ENCODE data around the gene OS9.

OS9 gene

DNA sequence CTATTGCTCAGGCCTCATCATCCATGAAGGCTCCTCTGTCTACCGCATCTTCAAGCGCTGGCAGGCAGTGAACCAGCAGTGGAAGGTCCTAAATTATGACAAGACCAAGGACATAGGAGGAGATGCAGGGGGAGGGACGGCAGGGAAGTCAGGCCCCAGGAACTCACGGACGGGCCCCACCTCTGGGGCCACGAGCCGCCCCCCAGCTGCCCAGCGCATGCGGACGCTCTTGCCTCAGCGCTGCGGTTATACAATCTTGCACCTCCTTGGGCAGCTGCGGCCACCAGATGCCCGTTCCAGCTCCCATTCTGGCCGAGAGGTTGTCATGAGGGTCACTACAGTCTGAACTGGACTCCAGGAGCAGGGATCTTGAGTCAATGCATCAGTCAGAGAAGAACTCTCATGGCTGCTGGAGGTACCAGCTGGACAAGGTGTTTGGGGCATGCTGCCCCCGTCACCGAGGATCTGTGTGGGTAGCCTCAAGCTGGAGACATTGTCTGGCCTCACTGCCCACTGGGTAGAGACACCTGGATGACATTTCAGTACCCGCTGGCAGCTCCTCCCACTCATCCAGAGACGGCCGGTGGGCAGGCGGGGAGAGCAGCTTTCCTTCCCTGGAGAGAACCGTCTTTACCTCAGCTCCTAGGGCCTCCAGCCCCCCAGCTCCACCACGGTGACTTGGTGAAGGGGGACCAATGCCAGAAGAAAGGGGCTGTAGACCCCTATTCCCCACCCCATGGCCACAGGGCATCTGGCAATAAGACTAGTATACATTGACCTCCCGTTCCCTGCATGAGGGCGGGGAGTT lies 64.8 kb downstream of the OS9 start:
- WGBS, 2 experiments: 90 to 93% methylated on average over 25 of the region's 25 CpGs
- Histone ChIP-seq H3K9me3 (ENCODE audit: control insufficient read depth, low read length) (no peaks in the 10 kb centered on the region), H3K4me1 (ENCODE audit: control insufficient read depth, insufficient read depth, low read length) (peaks cover 16% of the 10 kb centered on the region), H3K27me3 (ENCODE audit: control insufficient read depth, insufficient read depth, low read length, poor library complexity, severe bottlenecking) (peaks cover 48% of the 10 kb centered on the region), H3K27ac (ENCODE audit: insufficient read depth, low read depth, low read length, poor library complexity, severe bottlenecking) (no peak overlapping the region), H3K36me3 (ENCODE audit: control insufficient read depth, insufficient read depth, low read length) (no peaks in the 10 kb centered on the region), H3K4me3 (ENCODE audit: insufficient read depth, low read depth, low read length) (no peak overlapping the region)

DNA sequence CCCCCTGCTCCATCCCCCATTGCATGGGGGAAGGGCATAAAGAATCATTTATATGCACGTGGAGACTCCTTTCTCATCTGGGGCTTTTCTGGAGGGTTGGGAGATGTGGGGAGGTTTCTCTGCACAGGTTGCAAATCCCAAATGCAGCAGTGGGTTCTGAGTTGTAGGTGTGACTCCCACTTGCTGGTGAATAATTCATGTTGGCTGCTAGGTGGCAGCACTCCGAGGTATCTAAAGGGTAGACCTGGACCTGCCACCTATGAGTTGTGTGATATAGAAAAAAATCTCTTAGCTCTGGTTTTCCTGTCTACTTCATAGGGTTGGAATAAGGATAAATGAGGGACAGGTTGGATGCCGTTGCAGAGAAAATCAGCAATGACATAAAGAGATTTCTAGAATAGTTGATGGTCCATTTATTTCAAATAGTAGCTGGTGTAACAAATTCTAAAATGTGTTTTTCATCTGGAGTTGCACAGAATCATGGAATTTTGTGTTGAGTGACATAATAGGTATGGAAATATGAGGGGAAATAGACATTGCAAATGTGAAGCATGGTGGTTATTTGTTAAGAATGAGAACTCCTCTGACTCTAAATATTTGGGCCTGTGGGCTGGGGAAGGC lies 65.5 kb downstream of the OS9 start:
- Histone ChIP-seq H3K27me3 (ENCODE audit: control insufficient read depth, insufficient read depth, low read length, poor library complexity, severe bottlenecking) (peaks cover 48% of the 10 kb centered on the region), H3K36me3 (ENCODE audit: control insufficient read depth, insufficient read depth, low read length) (no peaks in the 10 kb centered on the region), H3K27ac (ENCODE audit: insufficient read depth, low read depth, low read length, poor library complexity, severe bottlenecking) (no peak overlapping the region), H3K9me3 (ENCODE audit: control insufficient read depth, low read length) (no peaks in the 10 kb centered on the region), H3K4me1 (ENCODE audit: control insufficient read depth, insufficient read depth, low read length) (peaks cover 9% of the 10 kb centered on the region), H3K4me3 (ENCODE audit: insufficient read depth, low read depth, low read length) (no peak overlapping the region)
- WGBS, 2 experiments: 34 to 39% methylated on average over 3 of the region's 3 CpGs

DNA sequence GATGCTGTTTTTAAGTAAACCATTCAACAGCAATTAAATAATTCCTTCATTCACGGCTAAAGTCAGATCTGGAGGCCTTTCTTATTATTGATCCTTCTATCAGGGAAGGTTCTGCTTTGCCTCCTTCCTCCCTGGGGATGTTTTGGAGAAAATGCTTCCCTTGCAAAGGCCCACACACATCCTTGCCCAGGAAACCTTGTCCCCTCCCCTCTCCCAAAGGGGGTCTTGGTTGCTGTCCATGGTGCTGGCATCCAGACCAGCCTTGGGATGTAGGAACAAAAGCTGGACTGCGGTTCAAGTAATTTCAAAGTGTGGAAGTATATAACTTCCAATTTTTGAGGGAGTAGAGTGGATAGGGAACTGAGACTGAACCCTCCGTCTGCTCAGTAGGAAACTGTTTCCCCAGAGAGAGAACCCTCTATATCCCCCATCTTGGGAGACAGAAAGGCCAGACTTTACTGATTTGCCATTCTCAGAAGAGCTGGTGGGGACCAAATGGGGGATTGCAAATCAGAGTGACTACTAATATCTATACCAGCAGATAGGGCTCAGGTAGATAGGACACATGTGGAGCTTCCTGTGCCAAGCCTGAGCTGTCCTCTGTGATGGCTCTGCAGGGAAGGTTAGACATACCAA lies 66.5 kb downstream of the OS9 start:
- Histone ChIP-seq H3K4me3 (ENCODE audit: insufficient read depth, low read depth, low read length) (no peak overlapping the region), H3K4me1 (ENCODE audit: control insufficient read depth, insufficient read depth, low read length) (peaks cover 9% of the 10 kb centered on the region), H3K27ac (ENCODE audit: insufficient read depth, low read depth, low read length, poor library complexity, severe bottlenecking) (no peak overlapping the region), H3K9me3 (ENCODE audit: control insufficient read depth, low read length) (no peaks in the 10 kb centered on the region), H3K27me3 (ENCODE audit: control insufficient read depth, insufficient read depth, low read length, poor library complexity, severe bottlenecking) (peaks cover 48% of the 10 kb centered on the region), H3K36me3 (ENCODE audit: control insufficient read depth, insufficient read depth, low read length) (no peaks in the 10 kb centered on the region)
- WGBS, 2 experiments: 85% methylated on average over 3 of the region's 3 CpGs

DNA sequence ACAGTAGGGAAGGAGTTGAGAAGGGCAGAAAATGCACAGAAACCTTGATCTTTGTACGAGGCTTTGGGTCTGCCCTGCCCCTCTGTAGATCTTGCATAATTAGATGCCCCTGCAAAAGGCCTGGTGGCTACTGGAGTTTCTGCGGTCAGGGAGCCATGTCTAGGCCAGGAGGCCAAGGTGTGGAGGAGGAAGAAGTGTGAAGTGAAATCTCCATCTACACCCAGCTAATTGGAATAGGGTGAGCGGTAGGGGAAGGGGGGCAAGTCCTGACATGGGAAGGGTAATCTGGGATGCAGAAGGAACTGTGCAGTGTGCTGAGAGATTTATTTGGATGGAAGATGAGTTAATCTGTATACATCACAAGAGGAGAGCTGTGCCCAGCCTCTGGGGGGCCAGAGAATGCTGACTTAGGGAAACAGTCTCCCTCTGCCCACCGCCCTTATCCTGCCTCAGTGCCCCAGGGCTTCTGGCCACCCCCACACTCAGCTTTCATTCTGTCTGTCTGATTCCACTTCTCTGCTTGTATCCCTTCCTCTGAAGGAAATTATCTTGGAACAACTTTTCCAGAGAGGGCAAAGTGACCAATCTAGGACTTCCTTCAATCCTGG lies 67.6 kb downstream of the OS9 start:
- no peaks in the 10 kb centered on the region for H3K9me3 ChIP-seq (ENCODE audit: control insufficient read depth, low read length)
- H3K36me3 ChIP-seq (ENCODE audit: control insufficient read depth, insufficient read depth, low read length): no peaks in the 10 kb centered on the region
- H3K27ac ChIP-seq (ENCODE audit: insufficient read depth, low read depth, low read length, poor library complexity, severe bottlenecking): no peak overlapping the region
- peaks cover 9% of the 10 kb centered on the region for H3K4me1 ChIP-seq (ENCODE audit: control insufficient read depth, insufficient read depth, low read length)
- H3K4me3 ChIP-seq (ENCODE audit: insufficient read depth, low read depth, low read length): no peak overlapping the region
- WGBS, 2 experiments: 90% methylated on average over 4 of the region's 4 CpGs
- peaks cover 48% of the 10 kb centered on the region for H3K27me3 ChIP-seq (ENCODE audit: control insufficient read depth, insufficient read depth, low read length, poor library complexity, severe bottlenecking)

DNA sequence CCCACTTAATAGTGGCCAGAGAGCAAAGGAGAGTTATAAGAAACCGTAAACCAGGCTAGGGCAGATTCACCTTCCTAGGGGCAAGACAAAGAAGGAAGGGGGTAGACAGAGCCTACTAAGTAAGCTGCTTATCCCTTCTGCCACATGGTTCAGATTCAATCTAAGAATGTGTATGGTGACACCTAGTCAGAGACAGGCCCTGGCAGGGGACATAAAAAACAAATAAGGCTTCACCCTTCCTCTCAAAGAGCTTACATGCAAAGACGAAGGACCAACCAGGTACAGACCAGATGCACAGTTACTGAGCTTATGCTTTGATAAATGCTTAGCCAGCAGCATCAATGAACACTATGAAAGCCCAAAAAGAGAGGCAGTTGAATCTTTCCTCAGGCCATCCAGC lies 68.5 kb downstream of the OS9 start:
- H3K9me3 ChIP-seq (ENCODE audit: control insufficient read depth, low read length): no peaks in the 10 kb centered on the region
- H3K4me1 ChIP-seq (ENCODE audit: control insufficient read depth, insufficient read depth, low read length): peaks cover 16% of the 10 kb centered on the region
- 87 to 89% methylated on average over 2 of the region's 2 CpGs for WGBS, 2 experiments
- H3K36me3 ChIP-seq (ENCODE audit: control insufficient read depth, insufficient read depth, low read length): no peaks in the 10 kb centered on the region
- H3K27ac ChIP-seq (ENCODE audit: insufficient read depth, low read depth, low read length, poor library complexity, severe bottlenecking): no peak overlapping the region
- no peak overlapping the region for H3K4me3 ChIP-seq (ENCODE audit: insufficient read depth, low read depth, low read length)
- peaks cover 48% of the 10 kb centered on the region for H3K27me3 ChIP-seq (ENCODE audit: control insufficient read depth, insufficient read depth, low read length, poor library complexity, severe bottlenecking)

DNA sequence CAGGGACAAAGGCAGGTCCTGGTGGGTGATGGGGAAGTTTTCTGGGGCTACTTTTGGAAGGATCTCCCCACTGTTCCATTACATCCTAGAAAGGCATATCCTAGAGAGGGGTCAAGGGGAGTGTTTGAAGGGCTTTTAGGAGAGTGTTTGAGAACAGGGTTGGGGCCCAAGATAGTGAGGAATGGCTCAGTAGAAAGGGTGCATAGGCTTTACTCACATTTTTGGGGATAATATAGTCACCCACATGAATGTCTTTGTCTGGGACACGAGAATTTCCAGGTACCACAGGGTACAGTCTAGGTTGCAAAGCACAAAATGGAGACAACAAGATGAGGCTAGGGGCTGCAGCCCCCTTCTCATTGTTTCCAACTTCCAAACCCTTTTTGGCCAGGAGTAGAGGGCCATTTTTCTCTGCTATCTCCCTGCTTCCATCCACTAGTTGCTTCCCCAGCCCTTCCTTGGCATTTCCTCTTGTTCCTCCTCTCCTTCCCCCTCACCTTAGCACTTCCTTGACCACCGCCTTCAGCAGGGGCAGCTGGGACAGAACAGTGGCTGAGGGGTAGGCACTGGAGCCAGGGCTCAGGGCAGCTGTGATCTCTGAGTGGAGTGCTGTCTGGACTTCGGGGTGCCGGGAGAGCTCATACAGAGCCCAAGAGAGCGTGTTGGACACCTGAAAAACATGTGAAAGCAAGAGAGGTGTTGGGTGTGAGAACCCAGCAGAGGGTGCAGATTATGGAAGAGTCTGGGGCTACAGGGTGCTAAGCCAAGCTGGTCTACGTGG lies 70.1 kb downstream of the OS9 start:
- WGBS, 2 experiments: 79 to 81% methylated on average over 6 of the region's 6 CpGs
- H3K9me3 ChIP-seq (ENCODE audit: control insufficient read depth, low read length): no peaks in the 10 kb centered on the region
- H3K27ac ChIP-seq (ENCODE audit: insufficient read depth, low read depth, low read length, poor library complexity, severe bottlenecking): no peak overlapping the region
- no peaks in the 10 kb centered on the region for H3K36me3 ChIP-seq (ENCODE audit: control insufficient read depth, insufficient read depth, low read length)
- peaks cover 52% of the 10 kb centered on the region for H3K27me3 ChIP-seq (ENCODE audit: control insufficient read depth, insufficient read depth, low read length, poor library complexity, severe bottlenecking)
- no peak overlapping the region for H3K4me3 ChIP-seq (ENCODE audit: insufficient read depth, low read depth, low read length)
- H3K4me1 ChIP-seq (ENCODE audit: control insufficient read depth, insufficient read depth, low read length): peaks cover 16% of the 10 kb centered on the region

DNA sequence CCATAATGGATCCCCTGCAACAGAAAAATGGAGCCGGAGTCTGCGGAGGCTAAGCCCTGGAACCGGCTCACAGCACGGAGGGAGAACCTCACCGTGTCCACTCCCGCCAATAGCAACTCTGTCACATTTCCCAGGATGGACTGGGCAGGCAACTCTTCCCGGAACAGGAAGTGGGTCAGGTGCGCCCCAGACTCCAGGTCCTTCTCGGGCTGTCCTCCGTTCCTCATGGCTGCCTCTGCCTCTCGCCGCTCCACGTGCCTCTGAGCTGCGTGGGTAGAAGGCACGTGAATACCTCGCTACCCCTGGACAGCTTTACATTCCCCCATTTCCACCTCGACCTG lies 70.7 kb downstream of the OS9 start:
- H3K27me3 ChIP-seq (ENCODE audit: control insufficient read depth, insufficient read depth, low read length, poor library complexity, severe bottlenecking): peaks cover 52% of the 10 kb centered on the region
- H3K9me3 ChIP-seq (ENCODE audit: control insufficient read depth, low read length): no peaks in the 10 kb centered on the region
- H3K4me1 ChIP-seq (ENCODE audit: control insufficient read depth, insufficient read depth, low read length): peaks cover 16% of the 10 kb centered on the region
- peak overlapping the region; percentile 14 for H3K4me3 ChIP-seq (ENCODE audit: insufficient read depth, low read depth, low read length)
- no peak overlapping the region for H3K27ac ChIP-seq (ENCODE audit: insufficient read depth, low read depth, low read length, poor library complexity, severe bottlenecking)
- 23% methylated on average over 17 of the region's 17 CpGs for WGBS, 2 experiments
- H3K36me3 ChIP-seq (ENCODE audit: control insufficient read depth, insufficient read depth, low read length): no peaks in the 10 kb centered on the region

DNA sequence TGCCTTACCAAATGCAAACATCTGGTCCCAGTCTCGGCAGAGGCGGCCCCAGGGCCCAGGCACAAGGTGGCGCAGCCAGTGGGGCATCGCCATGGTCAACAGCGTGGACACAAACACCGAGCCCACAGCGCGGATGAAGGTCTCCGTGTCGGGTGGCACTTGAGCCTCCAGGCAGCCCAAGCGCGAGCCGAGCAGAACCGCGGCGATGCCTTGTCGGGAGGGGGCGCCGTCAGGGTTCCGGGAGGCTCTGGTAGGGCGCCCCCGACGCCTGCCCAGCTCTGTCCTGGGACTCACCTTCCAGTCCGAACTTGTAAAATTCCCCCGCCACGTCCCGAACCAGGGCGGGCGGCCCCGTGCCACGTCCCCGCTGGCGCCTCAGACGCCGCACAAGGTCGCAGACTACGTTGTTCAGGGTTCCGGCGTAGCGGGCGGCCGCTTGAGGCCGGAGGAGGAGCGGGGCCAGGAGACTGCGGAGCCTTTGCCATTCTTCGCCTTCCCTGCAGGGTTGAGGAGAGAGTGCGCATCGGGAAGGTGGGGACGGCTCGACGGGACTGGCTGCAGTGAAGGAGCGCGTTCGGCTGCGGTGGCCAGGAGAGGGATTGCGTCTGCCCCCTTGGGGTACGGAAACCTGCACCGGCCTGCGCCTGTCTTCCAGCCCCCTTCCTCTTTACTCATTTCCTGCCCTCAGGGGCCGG lies 71.2 kb downstream of the OS9 start:
- H3K36me3 ChIP-seq (ENCODE audit: control insufficient read depth, insufficient read depth, low read length): no peaks in the 10 kb centered on the region
- no peaks in the 10 kb centered on the region for H3K9me3 ChIP-seq (ENCODE audit: control insufficient read depth, low read length)
- H3K27me3 ChIP-seq (ENCODE audit: control insufficient read depth, insufficient read depth, low read length, poor library complexity, severe bottlenecking): peaks cover 52% of the 10 kb centered on the region
- WGBS, 2 experiments: 2% methylated on average over 60 of the region's 60 CpGs
- H3K4me1 ChIP-seq (ENCODE audit: control insufficient read depth, insufficient read depth, low read length): peaks cover 16% of the 10 kb centered on the region
- H3K27ac ChIP-seq (ENCODE audit: insufficient read depth, low read depth, low read length, poor library complexity, severe bottlenecking): no peak overlapping the region
- peak overlapping the region; percentile 14 for H3K4me3 ChIP-seq (ENCODE audit: insufficient read depth, low read depth, low read length)

DNA sequence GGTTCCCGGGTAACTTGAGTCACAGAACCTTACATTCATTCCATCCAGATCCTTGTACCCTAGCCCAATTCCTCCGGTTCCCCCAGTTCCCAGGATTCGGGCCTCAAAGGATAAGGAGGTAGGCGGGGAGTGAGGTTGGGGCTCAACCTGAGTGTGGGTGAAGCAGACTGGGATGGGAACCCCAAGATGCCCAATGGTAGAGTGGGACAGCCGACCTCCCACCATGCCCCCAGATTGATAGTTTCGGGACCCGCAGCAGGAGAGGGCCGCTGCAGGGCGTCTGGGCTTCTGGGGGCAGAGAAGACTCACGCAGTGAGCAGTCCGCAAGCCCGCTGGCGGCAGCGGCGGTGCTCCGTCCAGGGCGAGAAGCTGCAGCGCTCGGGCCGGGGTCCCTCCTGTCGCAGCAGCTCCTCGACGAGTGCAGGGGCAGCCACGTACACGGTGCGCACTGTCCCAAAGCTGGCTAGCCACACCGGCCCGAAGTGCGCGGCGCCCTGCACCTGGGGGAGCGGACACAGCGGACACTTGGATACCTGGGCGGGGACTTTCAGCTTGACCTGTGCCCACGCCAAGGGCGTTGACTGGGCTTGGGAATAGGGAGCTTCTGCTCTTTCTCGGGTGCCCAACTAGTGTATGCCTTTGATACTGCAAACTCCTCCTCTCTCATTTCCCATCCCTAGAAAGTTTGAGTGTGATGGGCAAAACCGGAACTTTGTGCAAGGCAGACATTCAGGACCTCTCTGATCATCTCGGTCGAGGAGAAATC lies 71.9 kb downstream of the OS9 start:
- H3K4me3 ChIP-seq (ENCODE audit: insufficient read depth, low read depth, low read length): peak overlapping the region; percentile 14
- WGBS, 2 experiments: 6% methylated on average over 40 of the region's 40 CpGs
- H3K9me3 ChIP-seq (ENCODE audit: control insufficient read depth, low read length): no peaks in the 10 kb centered on the region
- peaks cover 52% of the 10 kb centered on the region for H3K27me3 ChIP-seq (ENCODE audit: control insufficient read depth, insufficient read depth, low read length, poor library complexity, severe bottlenecking)
- H3K4me1 ChIP-seq (ENCODE audit: control insufficient read depth, insufficient read depth, low read length): peaks cover 16% of the 10 kb centered on the region
- H3K36me3 ChIP-seq (ENCODE audit: control insufficient read depth, insufficient read depth, low read length): no peaks in the 10 kb centered on the region
- H3K27ac ChIP-seq (ENCODE audit: insufficient read depth, low read depth, low read length, poor library complexity, severe bottlenecking): no peak overlapping the region
